ENCODE data around the gene PITRM1. TPM values are rescaled to one million over a fixed set of nuclear protein-coding genes. Genes with fewer than 3 reads are reported as not detected.

The PITRM1 gene
- total RNA-seq, 2 donors from 2014 or later, result 47.7 to 103 TPM

- Histone ChIP-seq H3K4me3 (no peak overlapping the region), H3K27me3 (replicated peaks; ENCODE audit: insufficient read depth) (no peaks in the 10 kb centered on the region), H3K4me1 (replicated peaks) (no peaks in the 10 kb centered on the region), H3K27ac (no peak overlapping the region), H3K36me3 (peaks cover 0 to 12% of the 10 kb centered on the region in 2 donors), H3K9me3 (no peaks in the 10 kb centered on the region)
- 91% methylated on average over 17 of the region's 17 CpGs for WGBS
- intact Hi-C loops (cut with DNase I), result no loop called here
- no peak for DNase-seq (ENCODE audit: low spot score)
- TF ChIP-seq POLR2A (IDR thresholded peaks at IDR 0.05) (no peak), CTCF (IDR thresholded peaks at IDR 0.05) (no peak), POLR2AphosphoS5 (IDR thresholded peaks at IDR 0.05) (no peak)
Measured at GRCh38 chr10:3147117-3147820, 25.3 kb downstream of the PITRM1 start.

DNA sequence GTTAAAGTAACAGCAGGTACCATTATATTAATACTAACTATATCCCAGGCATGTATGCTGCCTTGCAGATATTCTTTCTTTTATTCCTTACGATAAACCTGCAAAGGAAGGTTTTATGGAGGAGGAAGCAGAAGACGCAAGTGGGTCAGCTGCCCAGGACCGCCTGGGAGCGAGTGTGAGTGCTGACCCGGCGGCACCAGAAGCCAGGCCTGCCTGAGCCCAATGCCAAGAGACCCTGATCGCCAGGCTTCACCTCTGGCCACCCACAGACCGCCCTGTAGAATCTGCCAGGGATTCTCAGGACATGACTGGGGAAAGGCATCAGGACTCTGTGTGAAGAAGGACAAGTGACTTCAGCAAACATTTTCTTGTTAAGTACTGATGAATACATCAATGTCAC, 26.3 kb downstream of the PITRM1 start:
- intact Hi-C loops (cut with DNase I), result no loop called here
- H3K27ac ChIP-seq, result no peak overlapping the region
- H3K9me3 ChIP-seq, result no peaks in the 10 kb centered on the region
- no peaks in the 10 kb centered on the region for H3K4me1 ChIP-seq (replicated peaks)
- no peak for TF ChIP-seq CTCF (IDR thresholded peaks at IDR 0.05)
- no peak for TF ChIP-seq POLR2A (IDR thresholded peaks at IDR 0.05)
- no peak for TF ChIP-seq POLR2AphosphoS5 (IDR thresholded peaks at IDR 0.05)
- H3K4me3 ChIP-seq, result no peak overlapping the region
- peaks cover 0 to 12% of the 10 kb centered on the region in 2 donors for H3K36me3 ChIP-seq
- H3K27me3 ChIP-seq (replicated peaks; ENCODE audit: insufficient read depth), result no peaks in the 10 kb centered on the region
- 92% methylated on average over 8 of the region's 8 CpGs for WGBS
- DNase-seq (ENCODE audit: low spot score), result no peak

- H3K4me1 ChIP-seq (replicated peaks), result no peaks in the 10 kb centered on the region
- intact Hi-C loops (cut with DNase I), result no loop called here
- H3K27me3 ChIP-seq (replicated peaks; ENCODE audit: insufficient read depth), result no peaks in the 10 kb centered on the region
- 97% methylated on average over 18 of the region's 18 CpGs for WGBS
- H3K4me3 ChIP-seq, result no peak overlapping the region
- no peaks in the 10 kb centered on the region for H3K9me3 ChIP-seq
- peaks cover 0 to 10% of the 10 kb centered on the region in 2 donors for H3K36me3 ChIP-seq
- H3K27ac ChIP-seq, result no peak overlapping the region
- TF ChIP-seq POLR2AphosphoS5 (IDR thresholded peaks at IDR 0.05) (no peak), POLR2A (IDR thresholded peaks at IDR 0.05) (no peak), CTCF (IDR thresholded peaks at IDR 0.05) (no peak)
- DNase-seq (ENCODE audit: low spot score), result no peak
Measured at GRCh38 chr10:3145366-3145765, 27.2 kb downstream of the PITRM1 start.

DNA sequence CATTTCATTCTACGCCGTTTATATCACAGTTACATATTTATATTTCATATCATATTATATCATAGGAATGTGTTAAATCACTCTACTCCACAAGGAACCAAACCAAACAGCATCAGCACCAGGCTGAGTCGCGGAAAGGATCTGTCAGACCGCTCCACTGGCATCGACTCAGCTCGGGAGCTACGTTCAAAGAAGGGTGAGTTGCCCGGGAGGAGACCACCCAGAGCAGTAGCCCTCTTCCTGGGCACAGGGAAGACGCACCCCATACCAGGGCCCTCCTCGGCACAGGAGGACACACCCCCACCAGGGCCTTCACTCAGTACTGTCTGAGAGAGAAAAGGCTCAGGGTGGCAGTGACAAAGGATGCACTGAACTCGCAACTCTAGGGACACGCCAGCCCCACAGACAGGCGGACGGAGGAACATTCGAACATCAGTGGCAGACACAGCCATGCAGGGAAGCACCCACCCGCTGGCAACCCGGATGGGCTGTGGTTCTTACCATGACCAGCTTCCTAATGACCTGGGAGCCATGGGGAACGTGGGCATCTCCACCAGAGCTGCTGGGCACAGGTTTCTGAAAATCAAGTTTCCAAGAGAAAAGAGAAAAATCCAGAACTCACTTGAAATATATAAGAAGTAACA, 28.7 kb downstream of the PITRM1 start:
- 95% methylated on average over 19 of the region's 19 CpGs for WGBS
- intact Hi-C loops (cut with DNase I), result no loop called here
- no peaks in the 10 kb centered on the region for H3K4me1 ChIP-seq (replicated peaks)
- peaks cover 0 to 5% of the 10 kb centered on the region in 2 donors for H3K36me3 ChIP-seq
- no peak overlapping the region for H3K27ac ChIP-seq
- no peaks in the 10 kb centered on the region for H3K9me3 ChIP-seq
- H3K27me3 ChIP-seq (replicated peaks; ENCODE audit: insufficient read depth), result no peaks in the 10 kb centered on the region
- no peak for DNase-seq (ENCODE audit: low spot score)
- TF ChIP-seq POLR2A (IDR thresholded peaks at IDR 0.05) (no peak), CTCF (IDR thresholded peaks at IDR 0.05) (no peak), POLR2AphosphoS5 (IDR thresholded peaks at IDR 0.05) (no peak)
- no peak overlapping the region for H3K4me3 ChIP-seq

- no peak overlapping the region for H3K27ac ChIP-seq
Measured at GRCh38 chr10:3143366-3143765, 29.2 kb downstream of the PITRM1 start.

More at GRCh38 chr10:3143366-3143765, 29.2 kb downstream of the PITRM1 start:
- Histone ChIP-seq H3K4me3 (no peak overlapping the region), H3K27me3 (replicated peaks; ENCODE audit: insufficient read depth) (no peaks in the 10 kb centered on the region), H3K4me1 (replicated peaks) (no peaks in the 10 kb centered on the region), H3K36me3 (peaks cover 4 to 9% of the 10 kb centered on the region in 2 donors), H3K9me3 (no peaks in the 10 kb centered on the region)
- intact Hi-C loops (cut with DNase I), result no loop called here
- DNase-seq (ENCODE audit: low spot score), result no peak
- WGBS, result 95% methylated on average over 17 of the region's 17 CpGs
- TF ChIP-seq POLR2AphosphoS5 (IDR thresholded peaks at IDR 0.05), result no peak
- no peak for TF ChIP-seq POLR2A (IDR thresholded peaks at IDR 0.05)
- no peak for TF ChIP-seq CTCF (IDR thresholded peaks at IDR 0.05)
